Endothelial cell of hepatic sinusoid (primary cell): ENCODE data around the gene ARHGAP29.
"Not testable (repeated sequence)": the region's sequence is repeated elsewhere in the genome, so short reads cannot be mapped to it uniquely, and the experiment has no call there.

Source experiments
- in situ Hi-C: cut with HindIII; loops from 2 replicates; pipeline ENCODE4 v1.10.0; 2017; ENCODE audit warnings: low sequenced_read_pairs

The ARHGAP29 gene

DNA sequence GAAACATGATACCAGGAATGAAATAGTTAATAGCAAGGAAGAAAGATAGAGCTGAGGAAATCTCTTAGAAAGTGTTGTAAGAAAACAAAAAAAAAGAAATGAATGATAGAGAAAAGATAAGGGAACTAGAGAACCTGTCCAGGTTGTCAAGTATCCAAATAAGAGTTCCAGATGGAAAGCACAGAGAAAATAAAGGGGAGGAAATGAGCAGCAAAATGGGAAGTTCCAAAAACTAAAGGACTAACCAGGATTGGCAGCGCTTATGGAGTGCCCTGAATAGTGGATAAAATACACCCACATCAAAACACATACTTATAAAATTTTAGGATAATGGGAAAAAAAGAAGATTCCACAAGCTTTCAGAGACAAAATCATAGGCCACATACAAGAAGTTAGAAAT lies 55.2 kb downstream of the ARHGAP29 start:
- in situ Hi-C loops = no loop called here

DNA sequence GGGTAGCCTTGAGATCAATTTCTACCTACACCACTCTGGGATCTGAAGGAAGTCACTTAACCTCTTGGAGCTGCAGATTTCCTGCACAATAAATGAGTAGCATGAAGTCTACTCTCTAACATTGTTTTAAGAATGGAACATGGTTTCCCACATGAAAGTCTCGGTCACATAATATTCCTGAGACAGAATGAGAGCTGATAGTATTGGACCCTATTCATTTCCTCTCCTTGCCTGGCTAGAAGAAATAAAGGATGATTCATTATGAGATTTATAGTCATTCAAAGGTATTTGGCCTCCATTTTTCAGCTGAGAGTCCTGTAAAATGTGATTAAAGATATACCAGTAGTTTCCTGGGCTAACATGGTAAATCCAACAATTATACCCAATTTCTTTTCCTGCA lies 56.7 kb downstream of the ARHGAP29 start:
- in situ Hi-C loops = no loop called here

DNA sequence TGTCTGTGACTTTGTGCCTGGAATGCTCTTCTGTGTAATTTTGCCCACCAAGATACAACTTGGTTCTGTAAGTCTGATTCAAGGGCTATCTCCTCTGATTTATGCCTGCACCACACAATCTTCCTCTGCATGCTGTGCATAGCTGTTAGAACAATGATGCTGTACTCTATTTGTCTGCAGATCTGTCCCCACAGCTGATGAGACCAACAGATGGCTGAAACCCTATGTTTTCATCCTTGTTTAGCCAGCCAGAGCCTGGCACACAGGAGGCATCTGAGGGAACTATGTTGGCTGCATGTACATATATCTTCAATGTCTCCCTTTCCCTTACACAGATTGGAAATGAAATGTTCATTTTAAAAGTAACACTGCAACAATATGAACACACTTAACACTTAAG lies 58.5 kb downstream of the ARHGAP29 start:
- in situ Hi-C loops = loop anchor here (5.0 kb wide), 1 partner anchor 102 kb away; no protein-coding TSS in a partner anchor

DNA sequence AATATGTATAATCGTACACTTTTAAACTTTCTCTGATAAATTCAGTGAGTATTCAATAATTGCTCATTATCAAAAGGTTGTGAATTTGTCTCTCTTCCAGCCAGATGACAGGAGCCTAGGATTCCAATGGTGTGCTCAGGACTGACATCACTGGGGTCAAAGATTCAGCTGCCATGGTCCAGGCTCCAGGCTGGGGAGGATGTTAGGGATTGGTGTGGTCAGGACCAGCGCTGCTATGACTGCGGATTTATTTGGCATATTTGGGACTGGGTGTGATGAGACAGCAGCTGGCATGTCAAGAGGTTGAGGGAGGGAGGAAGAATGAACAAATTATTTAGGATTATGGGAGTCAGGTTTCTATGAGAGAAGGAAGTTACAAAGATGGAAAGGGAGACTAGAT lies 68.3 kb downstream of the ARHGAP29 start:
- in situ Hi-C loops = no loop called here

DNA sequence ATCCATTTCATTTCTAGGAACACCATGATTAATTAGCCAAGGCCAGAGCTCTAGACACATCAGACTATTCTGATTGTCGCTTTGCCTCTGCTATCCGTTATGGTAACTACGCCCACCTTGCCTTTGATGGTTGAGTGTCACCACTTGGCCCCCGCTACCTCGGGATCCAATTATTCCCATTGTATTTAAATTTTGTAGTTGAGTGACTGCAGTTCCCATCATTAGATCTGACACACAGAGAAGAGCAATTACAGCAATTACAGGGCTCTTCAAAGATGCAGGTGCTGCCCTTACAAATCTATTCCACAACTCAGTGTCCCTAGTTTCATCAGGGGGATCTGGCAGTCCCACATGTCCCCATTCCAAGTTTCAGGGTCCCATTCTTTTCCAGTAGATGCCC lies 71.5 kb downstream of the ARHGAP29 start:
- in situ Hi-C loops = no loop called here

DNA sequence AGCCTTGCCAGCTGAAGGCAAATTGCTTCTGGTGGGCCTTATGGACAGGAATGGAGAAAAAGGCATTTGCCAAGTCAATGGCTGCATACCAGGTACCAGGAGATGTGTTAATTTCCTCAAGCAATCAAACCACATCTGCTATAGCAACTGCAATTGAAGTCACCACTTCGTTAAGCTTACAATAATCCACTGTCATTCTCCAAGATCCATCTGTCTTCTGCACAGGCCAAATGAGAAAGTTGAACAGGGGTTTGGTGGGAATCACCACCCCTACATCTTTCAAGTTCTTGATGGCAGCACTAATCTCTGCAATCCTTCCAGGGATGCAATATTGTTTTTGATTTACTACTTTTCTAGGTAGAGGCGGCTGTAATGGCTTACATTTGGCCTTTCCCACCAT lies 72.5 kb downstream of the ARHGAP29 start:
- in situ Hi-C loops = not testable (repeated sequence)

DNA sequence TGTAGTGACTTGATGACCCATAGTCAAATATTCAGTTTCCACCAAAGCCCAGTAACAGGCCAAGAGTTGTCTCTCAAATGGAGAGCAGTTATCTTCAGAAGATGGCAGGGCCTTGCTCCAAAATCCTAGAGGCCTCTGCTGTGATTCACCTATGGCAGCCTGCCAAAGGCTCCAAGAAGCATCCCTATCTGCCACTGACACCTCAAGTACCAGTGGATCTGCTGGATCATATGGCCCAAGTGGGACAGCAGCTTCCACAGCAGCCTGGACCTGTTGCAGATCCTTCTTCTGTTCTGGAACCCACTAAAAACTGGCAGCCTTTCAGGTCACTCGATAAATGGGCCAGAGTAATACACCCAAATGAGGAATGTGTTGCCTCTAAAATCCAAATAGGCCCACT lies 73.3 kb downstream of the ARHGAP29 start:
- in situ Hi-C loops = not testable (repeated sequence)

DNA sequence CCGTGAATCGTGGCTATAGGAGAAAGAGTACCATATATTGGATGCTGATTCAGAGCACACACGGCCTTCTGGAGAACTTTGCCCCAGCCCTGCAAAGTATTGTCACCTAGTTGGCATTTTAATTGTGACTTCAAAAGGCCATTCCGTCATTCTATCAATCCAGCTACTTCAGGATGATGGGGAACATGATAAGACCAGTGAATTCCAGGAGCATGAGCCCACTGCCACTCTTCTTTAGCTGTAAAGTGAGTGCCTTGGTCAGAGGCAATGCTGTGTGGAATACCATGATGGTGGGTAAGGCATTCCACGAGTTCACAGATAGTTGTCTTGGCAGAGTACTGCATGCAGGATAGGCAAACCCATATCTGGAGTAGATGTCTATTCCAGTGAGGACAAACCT lies 74.1 kb downstream of the ARHGAP29 start:
- in situ Hi-C loops = not testable (repeated sequence)

DNA sequence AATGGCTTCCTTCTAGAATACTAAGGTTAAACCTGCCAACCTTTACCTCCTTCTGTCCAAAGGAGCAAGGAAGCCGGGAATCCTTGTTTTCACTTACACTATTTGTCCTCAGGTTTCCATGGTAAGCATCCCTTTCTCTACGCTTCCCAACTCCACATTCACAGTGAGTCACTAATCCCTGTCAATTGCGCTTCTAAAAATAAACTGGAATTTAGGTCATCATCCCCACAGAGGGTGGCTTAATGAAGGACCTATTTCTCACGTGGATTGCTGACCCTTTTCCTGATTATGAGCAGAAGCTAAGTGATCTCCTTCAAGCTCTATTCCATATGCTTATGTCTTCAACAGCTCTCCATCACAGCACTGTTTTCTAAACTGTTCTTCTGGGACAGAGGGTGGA lies 76.6 kb downstream of the ARHGAP29 start:
- in situ Hi-C loops = no loop called here

DNA sequence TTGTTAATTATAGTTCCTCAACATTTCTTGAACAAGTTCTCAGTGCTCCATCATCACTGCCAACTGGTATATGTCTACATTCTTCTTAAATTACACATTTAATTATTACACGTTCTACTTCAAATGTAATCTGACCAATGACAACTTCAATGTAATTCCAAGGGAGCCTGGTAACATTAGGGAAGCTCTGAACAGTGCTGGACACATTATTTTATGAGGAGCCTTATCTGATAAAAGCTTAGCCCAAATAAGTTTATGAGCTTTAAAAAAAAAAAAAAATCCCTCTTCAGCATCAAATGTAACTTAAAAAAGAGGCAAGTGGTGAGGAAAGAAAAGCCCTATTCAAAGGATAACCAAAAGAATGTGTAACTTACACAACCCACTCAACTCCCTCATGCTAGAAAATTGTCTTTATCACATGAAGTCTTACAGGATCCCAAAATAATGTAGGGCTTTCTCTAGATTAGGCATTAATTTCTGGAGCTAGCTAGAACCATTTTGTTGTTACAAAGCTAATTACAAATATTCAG lies 81.2 kb downstream of the ARHGAP29 start:
- in situ Hi-C loops = no loop called here

DNA sequence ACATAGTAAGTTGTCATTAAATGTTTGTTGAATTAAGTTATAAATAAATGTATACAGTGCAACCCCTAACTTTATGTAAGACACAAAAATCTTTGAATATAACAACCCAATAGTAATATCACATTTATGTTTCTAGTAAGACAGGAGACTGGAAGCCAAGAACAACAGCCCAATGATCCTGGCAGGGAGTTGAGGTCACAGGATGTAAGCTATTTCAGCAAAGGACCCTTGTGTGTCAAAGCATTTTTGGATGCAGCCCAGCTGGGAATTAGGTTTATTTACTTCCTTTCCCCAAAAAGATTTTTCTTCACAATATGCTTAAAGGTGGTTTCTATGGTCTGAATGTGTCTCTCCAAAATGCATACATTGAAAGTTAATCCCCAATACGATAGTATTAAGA lies 82.4 kb downstream of the ARHGAP29 start:
- in situ Hi-C loops = no loop called here

DNA sequence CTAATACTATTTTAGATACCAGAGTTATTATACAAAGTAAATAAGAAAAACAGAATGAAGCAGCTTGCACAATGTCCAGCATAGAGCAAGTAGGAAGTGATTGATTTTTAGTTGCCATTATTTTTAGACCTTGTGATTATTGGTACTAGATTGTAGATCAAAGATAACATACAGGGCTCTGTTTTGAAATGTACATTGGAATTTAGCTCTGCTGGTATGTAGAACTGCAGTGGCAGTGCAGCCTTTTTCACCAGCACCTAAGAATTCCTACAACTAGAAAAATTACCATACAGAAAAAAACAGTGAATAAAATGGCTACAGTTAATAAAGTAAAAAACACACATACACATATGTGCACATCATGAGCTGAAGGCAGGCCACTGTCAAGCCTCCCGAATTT lies 84.3 kb downstream of the ARHGAP29 start:
- in situ Hi-C loops = no loop called here

DNA sequence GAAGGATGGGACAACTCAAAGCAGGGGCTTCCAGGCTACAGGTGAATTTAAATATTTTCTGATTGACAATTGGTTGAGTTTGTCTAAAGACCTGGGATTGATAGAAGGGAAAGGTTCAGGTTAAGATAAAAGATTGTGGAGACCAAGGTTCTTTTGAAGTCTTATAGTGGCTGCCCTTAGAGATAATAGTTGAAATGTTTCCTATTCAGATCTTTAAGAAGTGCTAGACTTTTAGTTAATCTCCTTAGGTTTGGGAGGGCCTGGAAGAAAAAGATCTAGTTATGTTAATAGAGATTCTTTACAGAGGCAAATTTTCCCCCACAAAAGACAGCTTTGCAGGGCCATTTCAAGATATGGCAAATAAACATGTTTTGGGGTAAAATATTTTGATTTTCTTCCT lies 88.2 kb downstream of the ARHGAP29 start:
- in situ Hi-C loops = loop anchor here (10.0 kb wide), 1 partner anchor 124 kb away; no protein-coding TSS in a partner anchor

DNA sequence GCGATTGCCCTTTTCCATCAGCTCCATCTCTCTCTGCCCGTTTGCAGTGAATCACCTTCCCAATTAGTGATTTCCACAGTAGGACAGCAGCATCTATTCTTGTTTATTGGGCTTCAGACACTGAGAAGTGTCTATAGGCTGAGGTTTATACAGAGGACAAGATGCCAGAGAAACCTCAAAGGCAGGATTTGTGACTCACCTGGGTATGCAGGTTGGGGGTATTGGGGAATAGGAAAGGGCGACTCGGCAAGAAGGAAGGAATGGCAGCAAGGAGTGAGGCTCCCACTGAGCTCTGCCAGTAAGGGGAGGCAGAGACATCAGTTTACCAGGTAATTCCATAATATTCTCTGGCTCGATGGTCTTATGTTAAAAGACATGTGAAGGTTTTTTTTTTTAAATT lies 91.1 kb downstream of the ARHGAP29 start:
- in situ Hi-C loops = loop anchor here (10.0 kb wide), 1 partner anchor 121 kb away; no protein-coding TSS in a partner anchor

DNA sequence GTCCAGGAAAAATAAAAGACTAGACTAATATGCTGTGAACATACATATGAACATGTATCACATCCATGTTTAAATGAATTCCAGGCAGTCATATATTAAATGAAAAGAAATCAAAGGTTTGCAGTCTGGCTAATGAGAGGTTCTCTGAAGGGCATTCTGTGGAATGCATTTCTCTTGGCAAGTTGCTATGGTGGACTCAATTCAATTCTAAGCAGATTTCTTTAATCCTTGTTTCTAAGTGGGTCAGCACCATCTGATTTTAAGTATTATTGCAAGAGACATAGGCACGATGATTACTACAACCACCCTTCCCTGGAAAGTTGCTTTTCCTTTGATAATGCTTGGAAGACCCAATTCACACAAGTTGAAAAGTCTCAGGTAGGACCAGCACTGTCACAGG lies 92.5 kb downstream of the ARHGAP29 start:
- in situ Hi-C loops = loop anchor here (10.0 kb wide), 1 partner anchor 120 kb away; no protein-coding TSS in a partner anchor

DNA sequence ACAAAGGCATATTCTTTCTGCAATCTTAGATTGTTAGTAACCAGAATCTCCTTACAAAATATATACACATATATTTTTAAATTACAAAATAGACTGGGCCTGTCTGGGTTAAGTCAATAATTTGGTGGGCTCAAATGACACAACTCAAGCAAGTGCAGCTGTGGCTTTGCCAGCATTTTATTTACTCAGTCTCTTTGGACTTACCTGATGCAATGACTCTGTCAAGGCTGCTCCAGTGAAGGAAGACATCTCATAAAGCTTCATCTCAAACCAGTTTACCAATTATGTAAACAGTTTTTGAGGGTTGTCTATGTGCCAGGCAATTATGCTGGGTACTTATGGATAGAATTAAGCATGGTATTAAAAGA lies 93.6 kb downstream of the ARHGAP29 start:
- in situ Hi-C loops = loop anchor here (10.0 kb wide), 1 partner anchor 119 kb away; no protein-coding TSS in a partner anchor

DNA sequence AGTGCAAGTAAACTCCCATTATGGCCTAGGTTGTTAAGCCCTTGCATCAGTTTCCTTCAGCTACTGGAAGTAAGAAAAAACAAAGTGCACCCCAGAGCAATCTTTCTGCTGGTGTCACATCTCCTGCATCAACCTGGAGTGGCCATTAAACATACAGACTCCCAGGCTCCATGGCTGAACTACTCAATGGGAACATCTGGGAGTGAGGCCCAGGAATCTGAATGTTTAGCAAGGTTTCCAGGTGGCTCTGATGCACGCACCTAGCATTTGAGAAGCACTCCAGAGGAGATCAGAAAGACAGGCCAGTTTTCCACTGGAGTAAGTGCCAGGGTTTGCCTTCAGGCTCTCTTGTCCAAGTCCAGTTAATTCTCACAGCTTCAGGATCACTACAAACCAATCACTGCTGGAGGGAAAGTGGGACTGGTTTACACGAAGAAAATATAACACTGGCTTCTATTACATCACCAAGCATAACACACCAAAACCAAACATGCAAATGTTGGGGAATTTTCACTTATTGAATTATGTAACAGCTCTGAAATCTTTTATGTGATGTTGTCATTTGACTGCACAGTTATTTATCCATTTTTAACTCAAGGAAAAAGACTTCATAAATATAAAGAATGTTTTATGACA lies 94.1 kb downstream of the ARHGAP29 start:
- in situ Hi-C loops = loop anchor here (10.0 kb wide), 1 partner anchor 118 kb away; no protein-coding TSS in a partner anchor

DNA sequence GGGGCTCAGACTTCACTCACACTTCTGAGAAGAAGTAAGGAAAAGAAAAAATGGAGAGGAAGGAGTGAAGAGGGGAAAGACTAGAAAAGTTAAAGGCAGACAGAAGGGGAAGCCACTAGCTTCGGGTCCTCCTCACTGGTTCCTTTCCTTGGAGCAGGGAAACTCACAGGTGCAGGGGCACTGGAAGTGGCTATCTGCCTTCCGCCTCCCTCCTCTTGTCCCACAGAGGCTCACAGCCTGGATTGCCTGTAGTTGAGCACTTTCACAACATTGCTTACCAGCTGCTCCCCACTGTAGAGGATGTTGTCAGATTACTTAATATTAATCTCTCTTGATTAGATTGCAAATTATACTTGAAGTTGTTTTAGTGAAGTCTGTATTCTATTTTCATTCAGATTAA lies 94.8 kb downstream of the ARHGAP29 start:
- in situ Hi-C loops = loop anchor here (10.0 kb wide), 1 partner anchor 118 kb away; no protein-coding TSS in a partner anchor

DNA sequence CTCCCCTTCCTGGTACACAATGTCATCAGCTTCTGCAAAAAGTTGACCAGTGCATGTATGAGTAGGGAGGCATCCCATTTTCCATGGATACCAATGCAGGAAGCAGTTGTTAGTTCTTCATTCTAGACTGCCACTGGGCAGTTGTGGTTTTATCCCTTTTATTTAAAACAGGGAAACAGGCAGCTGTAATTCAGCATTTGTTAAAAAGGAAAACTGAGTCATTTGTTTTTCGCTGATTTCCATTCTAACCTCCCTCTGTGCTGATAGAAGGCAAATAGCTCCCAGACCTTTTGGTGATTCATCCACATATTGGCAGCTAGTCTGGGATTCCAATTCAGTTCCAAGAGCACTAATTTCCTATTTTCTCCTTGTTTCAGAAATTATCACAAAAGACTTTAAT lies 95.4 kb downstream of the ARHGAP29 start:
- in situ Hi-C loops = loop anchor here (10.0 kb wide), 1 partner anchor 117 kb away; no protein-coding TSS in a partner anchor

DNA sequence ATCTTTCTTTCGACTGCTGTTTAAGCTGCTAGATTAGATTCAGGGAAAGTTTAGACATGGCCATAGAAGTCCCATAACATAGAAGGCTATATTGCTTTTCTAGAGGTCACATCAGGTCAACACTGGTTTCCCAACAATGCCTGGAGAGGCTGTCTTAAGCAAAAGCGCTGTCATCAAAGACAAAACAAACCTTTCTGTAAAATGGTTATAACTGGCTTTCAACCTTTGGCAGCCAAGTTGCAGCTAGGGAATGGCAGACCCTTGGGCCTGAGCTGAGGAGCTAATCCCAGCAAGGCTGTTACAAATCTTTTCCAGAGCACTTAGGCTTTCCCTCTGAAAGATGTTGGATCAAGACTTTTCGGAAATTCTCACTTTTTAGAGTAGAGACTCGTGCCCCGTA lies 105.3 kb downstream of the ARHGAP29 start:
- in situ Hi-C loops = loop anchor here (5.0 kb wide), 1 partner anchor 55 kb away; no protein-coding TSS in a partner anchor

DNA sequence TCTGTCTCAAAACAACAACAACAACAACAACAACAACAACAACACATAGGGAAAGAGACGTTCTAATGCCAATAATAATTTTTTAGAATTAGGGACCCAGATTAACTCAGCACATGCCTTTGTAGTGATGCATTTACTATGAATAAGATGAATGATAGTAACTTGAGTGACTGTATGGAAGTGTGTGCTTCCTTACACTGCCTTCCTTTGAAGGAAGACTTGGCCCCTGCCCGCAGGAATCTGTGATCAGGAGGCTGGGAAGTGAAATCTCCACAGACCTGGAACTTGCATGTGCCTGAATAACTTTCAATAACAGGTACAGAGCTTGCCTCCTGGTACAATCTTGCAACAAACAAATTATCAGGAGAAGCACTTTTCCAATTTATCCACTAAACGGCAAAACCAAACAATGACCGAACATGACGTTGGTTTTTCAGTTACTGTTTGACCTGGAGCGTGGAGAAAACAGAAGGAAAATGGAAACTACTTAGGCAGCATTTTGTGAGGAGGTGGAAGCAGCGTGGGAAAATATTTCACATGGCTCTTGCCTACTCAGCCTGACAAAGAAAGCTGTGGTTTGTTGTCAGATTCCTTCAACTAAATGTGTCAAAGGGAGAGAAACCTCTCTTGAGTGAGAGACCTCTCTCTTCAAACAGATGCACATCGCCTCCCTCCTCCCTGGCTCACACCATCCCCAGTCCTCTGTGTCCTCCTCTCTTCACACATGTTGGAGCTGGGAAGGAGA lies 106.4 kb downstream of the ARHGAP29 start:
- in situ Hi-C loops = loop anchor here (5.0 kb wide), 1 partner anchor 54 kb away; no protein-coding TSS in a partner anchor

DNA sequence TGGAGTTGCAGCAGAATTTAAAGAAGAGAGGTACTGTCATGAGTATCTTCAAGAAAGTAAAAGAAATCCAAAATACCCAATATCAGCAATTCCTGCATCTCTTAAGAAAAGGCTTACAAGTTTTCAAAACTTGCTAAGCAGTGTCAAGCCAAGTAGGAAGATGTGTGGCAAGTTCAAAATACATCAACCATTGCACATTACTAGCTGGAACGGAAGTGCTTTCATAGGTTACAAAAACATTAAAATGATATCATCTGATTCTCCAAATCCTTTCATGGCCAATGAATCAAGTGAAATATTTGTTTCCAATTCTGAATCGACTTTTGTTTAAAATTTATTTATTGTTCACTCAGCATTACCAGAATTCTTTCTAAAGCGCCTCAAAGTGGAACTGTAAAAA lies 110.7 kb downstream of the ARHGAP29 start:
- in situ Hi-C loops = no loop called here
